ENCODE data around the gene ZNF771. TPM values are rescaled to one million over a fixed set of nuclear protein-coding genes. Genes with fewer than 3 reads are reported as not detected.

The ZNF771 gene
- total RNA-seq, 2 donors from 2014 or later: 32.3 to 36.3 TPM

GRCh38 chr16:30378236-30379157 is 28.9 kb upstream of the ZNF771 start:
- H3K27me3 ChIP-seq (replicated peaks; ENCODE audit: insufficient read depth): no peaks in the 10 kb centered on the region
- peaks cover 3% of the 10 kb centered on the region for H3K4me1 ChIP-seq (replicated peaks)
- no peaks in the 10 kb centered on the region for H3K9me3 ChIP-seq
- WGBS: under 1% methylated on average over 65 of the region's 67 CpGs
- peak overlapping the region; percentile 98 to 100 for H3K27ac ChIP-seq
- H3K36me3 ChIP-seq: no peaks in the 10 kb centered on the region
- DNase-seq (ENCODE audit: low spot score): peak; percentile 99
- H3K4me3 ChIP-seq: peak overlapping the region; percentile 56 to 62
- TF ChIP-seq POLR2A (IDR thresholded peaks at IDR 0.05): peak; percentile 90
- TF ChIP-seq POLR2AphosphoS5 (IDR thresholded peaks at IDR 0.05): peak; percentile 90
- TF ChIP-seq, protein P1, sequence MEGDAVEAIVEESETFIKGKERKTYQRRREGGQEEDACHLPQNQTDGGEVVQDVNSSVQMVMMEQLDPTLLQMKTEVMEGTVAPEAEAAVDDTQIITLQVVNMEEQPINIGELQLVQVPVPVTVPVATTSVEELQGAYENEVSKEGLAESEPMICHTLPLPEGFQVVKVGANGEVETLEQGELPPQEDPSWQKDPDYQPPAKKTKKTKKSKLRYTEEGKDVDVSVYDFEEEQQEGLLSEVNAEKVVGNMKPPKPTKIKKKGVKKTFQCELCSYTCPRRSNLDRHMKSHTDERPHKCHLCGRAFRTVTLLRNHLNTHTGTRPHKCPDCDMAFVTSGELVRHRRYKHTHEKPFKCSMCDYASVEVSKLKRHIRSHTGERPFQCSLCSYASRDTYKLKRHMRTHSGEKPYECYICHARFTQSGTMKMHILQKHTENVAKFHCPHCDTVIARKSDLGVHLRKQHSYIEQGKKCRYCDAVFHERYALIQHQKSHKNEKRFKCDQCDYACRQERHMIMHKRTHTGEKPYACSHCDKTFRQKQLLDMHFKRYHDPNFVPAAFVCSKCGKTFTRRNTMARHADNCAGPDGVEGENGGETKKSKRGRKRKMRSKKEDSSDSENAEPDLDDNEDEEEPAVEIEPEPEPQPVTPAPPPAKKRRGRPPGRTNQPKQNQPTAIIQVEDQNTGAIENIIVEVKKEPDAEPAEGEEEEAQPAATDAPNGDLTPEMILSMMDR (IDR thresholded peaks at IDR 0.05): peak in 2 of 4 experiments; percentile 24 to 32
- intact Hi-C loops (cut with DNase I): loop anchor here (2.0 to 10.0 kb wide), 2 partner anchors 16 to 284 kb away; partner anchors contain the start of genes TBX6, YPEL3 and ZNF48

DNA sequence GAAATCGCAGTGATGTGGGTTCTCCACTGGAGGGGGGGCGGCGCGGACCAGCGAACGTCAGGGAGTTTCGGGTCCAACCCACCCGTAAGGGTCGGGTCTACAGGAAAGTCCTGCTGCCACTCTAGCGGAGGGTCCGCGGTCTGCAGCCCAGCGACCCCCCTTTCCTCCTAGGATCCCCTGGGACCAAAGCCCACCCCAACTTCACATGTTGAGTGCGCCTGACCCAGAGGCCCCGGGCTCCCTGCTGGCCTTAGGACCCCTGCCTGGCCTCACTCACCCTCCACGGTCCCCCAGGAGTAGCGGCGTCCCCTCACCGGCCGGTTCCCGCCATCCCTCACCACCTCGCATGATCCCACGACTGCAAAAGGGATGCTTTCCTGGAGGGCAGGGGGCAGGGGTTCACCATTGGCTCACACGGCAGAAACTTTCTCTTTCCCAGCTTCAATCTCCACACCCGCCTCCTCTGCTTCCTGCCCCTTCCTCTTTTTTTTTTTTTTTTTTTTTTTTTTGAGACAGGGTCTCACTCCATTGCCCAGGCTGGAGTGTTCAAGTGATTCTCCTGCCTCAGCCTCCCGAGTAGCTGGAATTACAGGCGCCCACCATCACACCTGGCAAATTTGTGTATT is 28.1 kb upstream of the ZNF771 start:
- H3K9me3 ChIP-seq: no peaks in the 10 kb centered on the region
- no peaks in the 10 kb centered on the region for H3K27me3 ChIP-seq (replicated peaks; ENCODE audit: insufficient read depth)
- H3K4me1 ChIP-seq (replicated peaks): peaks cover 3% of the 10 kb centered on the region
- intact Hi-C loops (cut with DNase I): loop anchor here (2.0 to 10.0 kb wide), 2 partner anchors 16 to 284 kb away; partner anchors contain the start of genes TBX6, YPEL3 and ZNF48
- WGBS: 21% methylated on average over 27 of the region's 27 CpGs
- DNase-seq (ENCODE audit: low spot score): no peak
- H3K27ac ChIP-seq: peak overlapping the region; percentile 98 to 100
- no peaks in the 10 kb centered on the region for H3K36me3 ChIP-seq
- TF ChIP-seq, protein P1 (IDR thresholded peaks at IDR 0.05): no peak
- TF ChIP-seq POLR2AphosphoS5 (IDR thresholded peaks at IDR 0.05): no peak
- no peak for TF ChIP-seq POLR2A (IDR thresholded peaks at IDR 0.05)
- peak overlapping the region; percentile 56 to 62 for H3K4me3 ChIP-seq

DNA sequence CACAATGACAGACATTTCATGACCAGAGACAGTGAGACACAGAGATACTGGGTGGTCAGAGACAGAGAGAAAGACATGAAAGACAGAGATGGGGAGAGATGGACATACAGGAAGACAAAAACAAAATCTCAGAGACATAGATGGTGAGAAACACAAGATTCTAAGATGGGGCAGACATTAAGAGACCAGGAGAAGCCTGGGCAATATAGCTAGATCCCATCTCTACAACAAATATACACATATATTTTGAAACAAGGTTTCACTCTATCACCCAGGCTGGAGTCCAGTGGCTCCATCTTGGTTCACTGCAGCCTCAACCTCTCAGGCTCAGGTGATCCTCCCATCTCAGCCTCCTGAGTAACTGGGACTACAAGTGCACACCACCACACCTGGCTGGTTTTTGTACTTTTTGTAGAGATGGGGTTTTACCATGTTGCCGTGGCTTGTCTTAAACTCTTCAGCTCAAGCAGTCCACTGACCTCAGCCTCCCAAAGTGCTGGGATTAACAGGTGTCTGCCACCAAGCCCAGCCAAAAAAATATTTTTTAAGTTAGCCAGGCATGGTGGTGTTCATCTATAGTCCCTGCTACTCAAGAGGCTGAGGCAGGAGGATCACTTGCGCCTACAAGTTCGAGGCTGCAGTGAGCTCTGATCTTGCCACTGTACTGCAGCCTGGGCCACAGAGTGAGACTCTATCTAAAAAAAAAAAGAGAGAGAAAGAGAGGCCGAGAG is 27.2 kb upstream of the ZNF771 start:
- WGBS: 94% methylated on average over 4 of the region's 4 CpGs
- H3K27ac ChIP-seq: no peak overlapping the region
- TF ChIP-seq, protein P1 (IDR thresholded peaks at IDR 0.05): no peak
- no peak for TF ChIP-seq POLR2A (IDR thresholded peaks at IDR 0.05)
- no peak for TF ChIP-seq POLR2AphosphoS5 (IDR thresholded peaks at IDR 0.05)

GRCh38 chr16:30380803-30381208 is 26.6 kb upstream of the ZNF771 start:
- no peak overlapping the region for H3K27ac ChIP-seq
- H3K27me3 ChIP-seq (replicated peaks; ENCODE audit: insufficient read depth): no peaks in the 10 kb centered on the region
- intact Hi-C loops (cut with DNase I): no loop called here
- H3K36me3 ChIP-seq: no peaks in the 10 kb centered on the region
- H3K4me3 ChIP-seq: no peak overlapping the region
- no peak for TF ChIP-seq POLR2A (IDR thresholded peaks at IDR 0.05)
- TF ChIP-seq, protein P1 (IDR thresholded peaks at IDR 0.05): no peak
- no peak for DNase-seq (ENCODE audit: low spot score)
- 84% methylated on average over 6 of the region's 6 CpGs for WGBS
- H3K4me1 ChIP-seq (replicated peaks): peaks cover 3% of the 10 kb centered on the region
- no peaks in the 10 kb centered on the region for H3K9me3 ChIP-seq

More for the DNA sequence above, 27.2 kb upstream of the ZNF771 start:
- no peak overlapping the region for H3K4me3 ChIP-seq
- intact Hi-C loops (cut with DNase I): no loop called here
- no peaks in the 10 kb centered on the region for H3K9me3 ChIP-seq
- no peaks in the 10 kb centered on the region for H3K27me3 ChIP-seq (replicated peaks; ENCODE audit: insufficient read depth)
- no peaks in the 10 kb centered on the region for H3K36me3 ChIP-seq
- H3K4me1 ChIP-seq (replicated peaks): peaks cover 3% of the 10 kb centered on the region
- DNase-seq (ENCODE audit: low spot score): no peak

All from prostate gland (tissue), 2 donors.